Cerebellar cortex (tissue), 1 donor: ENCODE data around the gene FUCA2.

ENCODE experiments used
- DNase-seq: peaks from one replicate; pipeline ENCODE4 v3.0.0-alpha.2; 2015; ENCODE audit warnings: low spot score

FUCA2 gene, protein sequence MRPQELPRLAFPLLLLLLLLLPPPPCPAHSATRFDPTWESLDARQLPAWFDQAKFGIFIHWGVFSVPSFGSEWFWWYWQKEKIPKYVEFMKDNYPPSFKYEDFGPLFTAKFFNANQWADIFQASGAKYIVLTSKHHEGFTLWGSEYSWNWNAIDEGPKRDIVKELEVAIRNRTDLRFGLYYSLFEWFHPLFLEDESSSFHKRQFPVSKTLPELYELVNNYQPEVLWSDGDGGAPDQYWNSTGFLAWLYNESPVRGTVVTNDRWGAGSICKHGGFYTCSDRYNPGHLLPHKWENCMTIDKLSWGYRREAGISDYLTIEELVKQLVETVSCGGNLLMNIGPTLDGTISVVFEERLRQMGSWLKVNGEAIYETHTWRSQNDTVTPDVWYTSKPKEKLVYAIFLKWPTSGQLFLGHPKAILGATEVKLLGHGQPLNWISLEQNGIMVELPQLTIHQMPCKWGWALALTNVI

DNA sequence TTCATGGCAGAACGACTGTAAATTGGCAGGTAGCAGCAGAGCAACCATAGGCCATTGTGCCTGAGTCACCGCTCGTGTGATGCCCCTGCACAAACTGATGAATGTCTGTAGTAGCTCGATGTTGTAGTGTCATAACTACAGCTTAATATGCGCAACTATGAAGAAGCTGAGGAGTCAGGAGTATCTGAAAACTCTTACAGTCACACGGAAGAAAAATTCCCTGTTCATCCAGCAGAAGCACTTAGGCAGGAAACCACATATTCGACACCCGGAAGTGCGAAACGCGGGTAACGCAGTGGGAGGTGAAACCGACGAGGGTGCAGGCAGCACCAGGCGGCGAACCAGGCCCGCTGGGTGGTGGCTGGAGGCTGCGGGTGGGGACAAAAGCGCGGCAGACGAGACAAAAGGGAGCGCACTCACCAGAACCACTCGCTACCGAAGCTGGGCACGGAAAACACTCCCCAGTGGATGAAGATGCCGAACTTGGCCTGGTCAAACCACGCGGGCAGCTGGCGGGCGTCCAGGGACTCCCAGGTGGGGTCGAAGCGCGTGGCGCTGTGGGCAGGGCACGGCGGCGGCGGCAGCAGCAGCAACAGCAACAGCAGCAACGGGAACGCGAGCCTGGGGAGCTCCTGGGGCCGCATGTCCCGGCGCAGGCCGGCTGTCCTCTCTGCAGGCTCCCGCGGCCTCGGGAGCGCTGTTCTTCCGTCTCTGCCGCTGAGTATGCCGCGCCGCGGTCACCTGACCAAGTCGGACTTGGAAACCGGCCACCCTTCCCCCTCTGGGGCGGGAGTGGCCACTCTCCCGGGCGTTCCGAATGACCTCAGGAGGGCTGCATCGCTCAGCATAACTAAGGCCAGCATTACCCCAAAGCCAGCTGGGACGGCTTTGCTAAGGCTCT, at the start of gene FUCA2:
Gene FUCA2, minus strand, starts transcription at position 730 of the 901 bp plus-strand sequence. Its CDS starts 86 bp downstream, at position 644.
- peak; percentile 80 for DNase-seq

DNA sequence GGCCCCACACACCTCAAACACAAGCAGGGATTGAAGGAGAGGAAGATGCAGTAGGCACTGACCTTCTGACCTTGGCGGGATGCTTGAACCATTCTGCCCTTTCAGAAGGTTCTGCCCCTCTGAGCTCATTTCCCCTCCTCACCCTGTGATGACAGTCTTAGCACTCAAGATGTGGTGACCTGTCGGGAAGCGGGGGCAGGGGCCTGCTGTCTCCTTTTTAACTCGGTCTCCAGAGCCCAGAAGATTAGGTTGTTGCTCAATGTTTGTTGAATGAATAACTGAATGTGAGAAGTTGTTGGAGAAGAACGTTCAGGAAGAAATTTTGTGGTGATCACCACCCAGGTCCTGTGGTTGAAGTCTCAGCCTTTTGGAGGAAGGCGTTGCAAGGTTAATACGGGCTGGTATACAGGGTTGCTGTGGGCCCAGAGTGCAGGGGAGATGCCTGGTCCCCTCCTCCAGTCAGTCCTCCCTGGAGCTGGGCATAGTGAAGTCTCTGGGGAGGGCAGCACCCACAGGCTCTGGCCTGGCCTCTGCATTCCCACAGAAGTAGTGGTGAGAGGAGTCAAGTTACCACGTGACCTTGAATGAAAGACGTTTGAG, 49.7 kb upstream of the FUCA2 start:
- no peak for DNase-seq

DNA sequence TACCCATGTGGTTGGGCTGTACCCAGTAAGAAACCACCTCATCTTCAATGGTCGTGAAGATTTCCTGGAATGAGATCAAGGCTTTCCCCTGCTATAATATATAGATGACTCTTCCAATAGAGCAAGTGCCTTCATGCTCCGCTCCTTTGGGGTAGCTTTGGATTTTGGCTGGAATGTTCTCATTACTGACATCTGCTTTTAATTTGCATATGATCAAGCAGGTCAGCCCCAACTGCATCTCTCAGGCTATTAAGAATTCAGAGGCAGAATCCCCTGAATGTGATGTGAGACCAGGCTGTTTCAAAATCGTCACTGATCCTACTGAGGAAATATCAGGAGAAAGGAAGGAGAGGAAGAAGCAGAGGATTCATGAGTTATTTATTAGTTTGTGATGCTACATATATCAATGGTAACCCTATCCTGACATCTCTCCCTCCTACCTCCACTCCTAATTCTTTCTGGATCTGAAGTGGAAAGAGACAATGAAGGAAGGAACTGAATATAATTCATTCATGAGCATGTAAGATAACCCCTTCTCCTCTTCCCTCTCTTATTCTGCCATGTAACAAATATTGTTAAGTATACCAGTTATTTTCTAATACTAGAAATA, 47.6 kb upstream of the FUCA2 start:
- no peak for DNase-seq

DNA sequence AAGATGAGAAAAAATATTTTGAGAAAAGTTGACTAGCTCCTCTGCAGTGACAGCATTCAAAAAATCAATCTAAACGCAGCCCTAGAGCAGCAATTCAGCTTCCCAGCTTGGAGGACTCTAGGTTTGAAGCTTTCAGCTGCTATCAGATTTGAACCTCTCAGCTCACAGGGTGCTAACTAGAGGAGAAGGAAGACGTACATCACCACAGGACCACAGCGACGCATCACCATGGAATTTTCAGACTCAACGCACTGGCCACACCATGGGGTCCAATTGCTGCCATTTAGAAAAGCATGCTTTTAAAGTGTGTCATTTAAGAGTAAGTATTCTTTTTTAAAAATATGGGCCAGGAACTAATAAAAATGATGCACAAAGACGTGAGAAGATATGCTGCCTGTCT, 45.0 kb upstream of the FUCA2 start:
- no peak for DNase-seq

DNA sequence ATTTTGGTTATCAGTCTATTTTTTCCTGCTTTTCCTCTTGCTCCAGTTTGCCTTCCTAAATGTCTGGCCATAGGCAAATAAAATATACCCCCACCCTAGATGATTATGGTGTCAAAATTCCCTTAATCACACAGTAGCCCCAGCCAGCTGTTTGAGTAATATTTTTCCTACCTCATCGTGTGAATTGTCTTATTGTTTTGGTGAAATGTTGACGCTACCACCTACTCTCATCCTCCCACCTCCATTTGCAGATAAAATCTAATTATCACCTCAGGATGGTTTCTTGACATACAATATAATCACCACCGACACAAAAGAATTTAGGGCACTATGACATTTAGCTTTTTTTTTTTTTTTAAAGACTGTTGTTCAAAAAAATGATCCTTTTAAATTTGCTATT, 44.1 kb upstream of the FUCA2 start:
- DNase-seq, result no peak

DNA sequence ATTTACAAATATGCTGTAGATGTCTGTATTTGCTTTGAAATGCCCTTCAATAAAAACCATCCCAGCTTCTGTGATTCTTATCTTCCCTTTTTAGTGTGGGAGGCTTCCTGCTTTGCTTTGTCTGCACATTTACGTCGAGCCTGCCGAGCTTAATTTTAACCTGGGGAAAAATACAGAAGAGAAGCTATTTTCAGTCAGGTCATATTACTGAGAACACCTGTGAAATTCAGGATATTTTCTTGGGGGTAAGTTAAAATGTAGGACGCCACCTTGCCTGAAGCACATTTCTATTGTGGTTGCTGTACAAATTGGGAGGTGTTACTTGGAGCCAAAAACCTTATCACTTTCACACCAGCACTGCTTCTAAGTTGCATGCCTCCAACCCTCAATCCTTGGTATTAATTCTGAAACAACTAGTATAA, 43.6 kb upstream of the FUCA2 start:
- DNase-seq, result no peak

DNA sequence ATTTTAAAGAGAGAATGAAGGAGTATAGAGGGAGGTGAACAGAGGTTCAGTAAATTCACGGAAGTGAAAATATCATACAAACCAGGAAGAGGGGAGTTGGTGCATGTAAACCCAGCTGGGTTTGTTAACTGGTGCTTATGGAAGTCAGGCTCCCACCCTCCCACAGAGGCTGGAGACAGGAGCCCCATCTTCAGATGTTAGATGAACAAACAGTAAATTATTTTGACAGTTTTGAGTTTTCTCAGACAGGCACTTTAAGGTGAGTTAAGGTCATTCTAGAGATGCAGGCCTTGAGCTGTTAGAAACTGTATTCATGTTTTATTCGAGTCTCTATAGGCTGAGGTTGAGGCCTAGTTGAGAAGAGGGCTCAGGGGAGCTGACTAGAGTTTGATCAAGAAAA, 41.8 kb upstream of the FUCA2 start:
- no peak for DNase-seq

DNA sequence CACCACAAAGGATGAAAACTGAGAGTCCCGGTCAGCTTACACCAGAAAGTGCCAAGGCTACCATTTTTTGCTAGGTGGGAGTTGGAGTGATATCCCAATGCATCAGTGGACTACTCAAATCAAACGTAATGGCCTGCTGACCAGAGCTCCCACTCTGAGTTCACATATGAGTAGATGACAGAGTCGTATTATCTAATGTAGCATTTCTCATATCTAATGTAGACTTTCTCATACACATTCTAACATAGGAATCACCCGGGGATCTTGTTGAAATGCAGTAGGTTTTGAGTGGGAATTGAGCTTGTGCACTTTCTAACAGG, 38.4 kb upstream of the FUCA2 start:
- DNase-seq, result no peak

DNA sequence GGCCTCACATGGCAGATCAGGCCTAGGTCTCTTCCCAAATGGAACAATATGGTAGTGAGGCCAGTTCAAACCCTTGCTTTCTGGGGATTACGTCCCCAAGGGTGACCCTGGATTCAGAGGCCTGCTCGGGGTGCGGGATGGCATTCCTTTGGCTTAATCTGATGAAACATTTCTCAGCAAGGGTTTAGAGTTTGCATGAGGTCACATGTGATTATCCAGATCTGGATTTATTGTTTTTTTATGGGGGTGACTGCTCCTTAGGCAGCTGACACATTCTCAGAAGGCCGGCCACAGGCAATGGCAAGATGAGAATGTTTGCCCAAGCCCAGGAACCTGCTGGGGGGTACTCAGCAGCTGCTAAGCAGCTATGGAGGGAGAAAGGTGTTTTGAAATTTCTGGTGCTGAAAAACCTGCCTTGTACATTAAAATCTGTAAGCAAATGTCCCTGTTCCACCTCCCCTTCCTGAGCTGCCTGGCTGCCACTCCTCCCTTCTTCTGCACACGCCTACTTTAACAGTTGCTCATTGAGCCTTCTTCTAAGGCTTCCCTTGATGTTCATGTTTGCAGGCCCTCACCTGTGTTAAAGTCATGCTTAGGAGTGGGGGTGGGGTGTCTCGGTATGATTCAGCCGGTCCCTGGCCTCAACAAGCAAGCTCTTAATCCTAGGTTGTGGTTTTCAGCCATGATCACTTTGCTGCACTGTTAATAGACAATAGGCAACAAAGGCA, 37.9 kb upstream of the FUCA2 start:
- no peak for DNase-seq

DNA sequence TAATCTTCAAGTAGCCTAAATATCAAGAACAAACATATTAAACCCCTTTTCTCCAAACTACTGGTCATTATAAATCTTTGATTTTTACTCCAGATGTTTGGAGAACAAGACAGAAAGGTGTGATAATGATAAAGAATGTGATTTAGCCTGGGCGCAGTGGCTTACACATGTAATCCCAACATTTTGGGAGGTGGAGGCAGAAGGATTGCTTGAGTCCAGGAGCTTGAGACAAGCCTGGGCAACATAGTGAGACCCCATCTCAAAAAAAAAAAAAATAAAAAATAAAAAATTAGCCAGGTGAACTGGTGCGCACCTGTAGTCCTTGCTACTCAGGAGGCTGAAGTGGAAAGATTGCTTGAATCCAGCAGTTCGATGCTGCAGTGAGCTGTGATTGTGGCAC, 35.1 kb upstream of the FUCA2 start:
- no peak for DNase-seq

DNA sequence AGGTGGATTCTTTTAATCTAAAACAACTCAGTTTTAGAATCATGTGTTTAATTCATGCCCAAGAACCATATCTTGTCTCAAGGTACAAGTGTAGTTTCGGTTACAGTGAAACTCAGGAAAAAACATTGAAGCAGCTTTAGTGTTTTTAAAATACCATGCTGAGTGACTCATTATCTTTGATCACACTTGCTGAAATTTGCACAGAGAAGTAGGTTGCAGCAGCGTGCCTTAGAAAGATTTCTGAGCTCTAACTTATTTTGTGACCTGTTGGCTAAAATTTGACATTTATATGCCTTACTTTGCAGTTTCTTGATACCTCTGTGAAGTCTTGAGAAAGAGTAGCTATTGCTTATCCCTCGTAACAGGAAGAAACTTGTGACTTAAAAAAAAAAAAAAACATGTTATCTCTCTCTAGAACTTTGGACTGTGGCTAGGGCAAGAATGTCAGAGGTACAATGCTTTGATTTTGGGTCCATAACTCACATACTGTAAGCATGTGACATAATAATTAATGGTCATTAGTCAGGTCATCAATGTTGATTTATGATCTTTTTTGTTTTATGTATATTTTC, 34.5 kb upstream of the FUCA2 start:
- no peak for DNase-seq

DNA sequence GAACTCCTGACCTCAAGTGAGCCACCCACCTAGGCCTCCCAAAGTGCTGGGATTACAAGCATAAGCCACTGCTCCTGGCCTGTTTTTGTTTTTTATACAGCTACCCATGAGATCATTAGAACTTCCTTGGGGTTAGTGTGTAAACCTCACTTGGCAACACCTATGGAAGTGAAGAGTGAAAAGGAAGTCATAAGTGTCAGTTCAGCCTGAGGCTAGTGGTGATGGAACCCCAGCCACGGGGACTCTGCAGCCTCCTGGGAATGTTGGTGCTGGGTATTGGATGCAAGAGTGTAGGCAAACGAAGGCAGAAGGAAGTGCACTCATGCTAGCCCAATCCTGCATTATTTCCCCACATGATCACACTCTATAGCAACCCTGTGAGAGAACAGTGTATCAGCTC, 33.6 kb upstream of the FUCA2 start:
- DNase-seq, result no peak

DNA sequence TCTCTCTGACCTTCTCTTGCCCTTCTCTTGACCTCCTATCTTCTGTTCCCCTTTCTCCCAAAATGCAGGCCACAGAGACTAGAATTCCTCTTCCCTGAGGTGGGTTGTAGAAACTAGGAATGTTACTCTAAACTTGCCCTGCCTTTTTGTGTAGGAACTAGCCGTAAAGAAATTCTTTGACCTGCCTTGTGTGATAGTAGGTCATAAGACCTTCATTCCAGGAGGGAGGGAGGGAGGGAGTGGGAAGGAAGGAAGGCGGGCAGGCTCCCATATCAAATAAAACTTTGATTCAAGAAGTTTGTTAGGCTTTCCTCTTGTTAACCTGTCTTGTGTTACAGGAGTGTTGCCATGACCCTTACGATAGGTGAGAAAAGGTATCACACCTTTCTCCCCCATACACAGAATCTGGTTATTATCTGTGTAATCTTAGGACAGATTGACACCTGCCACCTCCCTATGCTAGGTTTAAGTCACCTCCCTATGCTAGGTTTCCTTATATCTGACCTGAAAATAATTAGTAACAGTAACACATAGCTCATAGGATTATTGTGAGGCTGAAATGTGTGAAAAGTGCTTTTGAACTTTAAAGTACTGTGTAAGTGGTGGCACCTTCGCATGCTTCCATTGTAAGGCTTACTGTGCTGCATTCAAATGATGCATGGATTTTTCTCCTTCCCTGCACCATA, 32.6 kb upstream of the FUCA2 start:
- no peak for DNase-seq

DNA sequence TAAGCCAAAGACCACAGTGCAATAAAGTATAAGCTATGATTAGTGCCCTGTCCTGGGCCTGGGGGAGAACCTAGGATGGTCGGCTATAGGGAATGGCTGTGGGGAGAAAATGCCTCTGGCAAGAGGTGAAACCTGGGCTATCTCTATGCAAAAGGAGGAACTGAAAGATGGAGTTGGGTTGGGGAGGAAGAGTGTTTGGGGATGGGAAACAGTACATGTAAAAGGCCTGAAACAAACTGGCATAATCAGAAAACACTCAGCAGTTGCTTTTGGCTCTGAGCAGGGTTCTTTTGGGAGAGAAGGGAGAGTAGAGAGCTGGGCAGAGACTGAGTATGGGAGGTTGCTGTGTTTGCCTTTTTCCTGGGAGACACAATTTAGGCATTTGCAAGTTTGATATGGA, 31.9 kb upstream of the FUCA2 start:
- DNase-seq, result no peak

DNA sequence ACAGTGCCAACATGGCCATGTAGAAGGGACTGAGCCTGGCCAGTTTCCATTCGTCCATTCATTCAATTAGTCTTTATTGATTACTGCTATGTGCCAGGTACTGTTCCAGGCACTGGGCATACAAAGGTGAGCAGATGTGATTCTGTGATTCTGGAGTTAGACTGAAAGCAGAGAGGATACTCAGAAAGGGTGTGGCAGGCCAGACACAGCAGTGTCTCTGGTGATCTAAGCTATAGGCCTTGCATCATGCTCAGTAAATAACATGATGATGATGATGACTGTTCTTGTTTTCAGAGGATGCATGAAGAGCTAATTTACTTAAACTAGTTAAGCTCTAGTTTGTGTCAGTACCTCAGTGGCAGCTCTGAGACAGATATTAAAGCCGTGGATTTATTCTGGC, 31.4 kb upstream of the FUCA2 start:
- no peak for DNase-seq

DNA sequence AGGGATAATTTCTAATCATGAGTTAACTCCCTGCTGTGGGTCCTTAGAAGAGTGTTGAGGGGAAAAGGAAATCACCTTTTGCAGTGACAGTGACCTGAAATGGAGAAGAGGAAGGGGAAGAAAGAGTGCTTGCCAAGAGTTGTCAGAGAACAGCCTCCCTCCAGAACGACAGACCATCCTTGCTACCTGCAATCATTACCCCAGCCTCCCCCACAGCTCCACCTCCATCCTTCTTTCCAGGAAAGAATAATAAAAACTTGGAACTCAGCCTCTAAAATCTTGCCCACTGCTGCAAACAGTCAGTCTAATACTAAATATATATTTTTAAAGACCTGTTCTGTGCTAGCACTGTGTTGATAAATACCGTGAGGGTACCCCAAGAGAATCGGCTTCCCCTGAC, 28.7 kb upstream of the FUCA2 start:
- DNase-seq, result no peak

DNA sequence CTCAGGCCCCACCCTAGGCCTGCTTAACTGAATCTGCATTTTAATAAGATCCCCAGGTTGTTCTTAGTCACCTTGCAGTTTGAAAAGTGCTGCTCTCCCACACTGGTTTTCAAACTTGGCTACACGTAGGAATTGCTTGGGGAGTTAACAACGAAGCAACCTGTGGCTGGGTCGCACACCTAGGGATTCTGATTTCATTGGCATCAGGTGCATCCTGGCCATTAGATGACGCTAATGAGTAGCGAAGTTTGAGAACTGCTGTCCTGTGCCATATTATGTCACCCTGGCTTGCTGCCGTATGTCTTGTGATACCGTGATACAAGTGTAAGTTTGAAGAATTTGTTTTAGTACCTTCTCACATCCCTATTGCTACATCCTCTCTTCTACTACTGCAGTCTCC, 28.2 kb upstream of the FUCA2 start:
- DNase-seq, result no peak

DNA sequence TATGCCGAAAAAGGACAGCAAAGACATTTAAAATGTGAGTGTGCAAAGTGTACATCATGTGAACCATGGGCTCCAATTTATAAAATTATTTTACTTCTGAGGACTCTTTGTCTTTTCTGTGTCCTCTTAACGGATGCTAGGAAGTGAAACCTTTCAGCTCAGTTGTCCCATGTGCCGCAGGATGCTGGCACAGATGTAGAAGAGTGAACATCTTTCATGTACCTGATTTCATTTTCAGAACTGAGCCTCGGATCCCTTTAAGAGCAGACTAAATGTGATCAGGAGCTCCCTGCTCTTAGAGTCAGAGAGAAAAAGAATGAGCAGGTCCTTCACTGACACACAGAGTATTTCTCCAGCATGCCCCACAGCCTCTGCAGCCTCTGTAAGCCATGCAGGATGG, 27.6 kb upstream of the FUCA2 start:
- no peak for DNase-seq

DNA sequence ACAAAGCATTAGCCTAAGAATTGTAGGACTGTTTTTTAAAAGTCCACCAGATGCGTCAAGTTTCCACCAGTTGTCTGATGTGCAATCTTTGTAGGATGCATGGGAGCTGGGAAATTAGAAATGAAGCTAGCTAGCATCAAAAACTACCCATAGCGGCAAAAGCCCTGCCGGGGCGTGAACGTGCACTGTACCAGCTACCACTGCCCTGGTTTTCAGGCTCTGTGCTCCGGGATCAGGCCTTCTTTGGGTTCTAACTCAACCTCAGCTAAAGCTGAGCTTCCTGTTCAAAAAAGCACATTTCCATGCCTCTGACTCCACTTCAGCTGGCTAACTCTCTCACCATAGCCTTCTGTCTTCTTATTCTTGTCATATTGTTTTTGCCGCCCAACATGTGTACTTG, 26.9 kb upstream of the FUCA2 start:
- no peak for DNase-seq

DNA sequence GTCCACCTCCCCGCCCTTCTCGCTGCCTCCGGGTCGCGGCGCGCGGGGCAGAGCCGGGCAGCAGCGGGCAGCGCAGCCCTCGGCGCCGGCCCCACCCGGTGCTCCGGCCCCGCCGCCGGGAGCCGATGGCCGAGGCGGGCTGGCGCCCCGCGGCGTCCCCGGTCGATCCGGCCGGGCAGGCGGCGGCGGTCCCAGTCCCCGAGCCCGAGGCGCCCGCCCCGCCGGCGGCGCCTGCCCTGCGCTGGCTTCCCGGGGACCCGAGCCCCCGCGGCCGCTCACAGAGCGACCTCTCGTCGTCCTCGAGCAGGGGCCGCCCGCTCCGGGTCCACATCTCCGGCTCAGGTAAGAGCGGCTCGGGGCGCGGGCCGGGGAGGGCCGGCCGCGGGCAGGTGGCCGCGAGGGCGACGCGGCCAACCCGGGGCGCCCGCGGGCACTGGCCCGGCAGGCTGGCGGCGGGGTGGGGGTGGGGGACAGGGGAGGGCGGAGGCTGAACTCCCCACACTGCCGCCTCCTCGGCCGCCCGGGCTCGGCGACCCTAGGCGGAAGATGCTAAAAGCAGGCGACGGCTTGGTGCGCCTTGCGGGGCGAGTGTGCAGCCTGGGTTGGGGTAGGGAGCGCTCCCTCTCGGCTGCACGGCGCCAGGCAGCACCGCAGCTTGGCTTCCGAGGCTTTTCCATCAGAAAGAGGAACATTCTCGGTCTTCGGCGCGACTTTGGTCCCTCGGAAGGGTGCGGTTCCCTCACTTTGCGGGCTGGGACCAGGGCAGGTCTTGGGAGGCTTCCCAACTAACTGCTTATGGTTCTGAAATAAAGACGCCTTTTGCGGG, 25.6 kb upstream of the FUCA2 start:
- peak; percentile 58 for DNase-seq
